NCI-H1417 treated with DMSO at 0.1 percent for 48 hours (cell line): ENCODE data around the gene SIAH2.

Source experiments
- DNase-seq: peaks from one replicate; lab custom pipeline; 2025; lab: John Stamatoyannopoulos, UW

The SIAH2 gene

DNA sequence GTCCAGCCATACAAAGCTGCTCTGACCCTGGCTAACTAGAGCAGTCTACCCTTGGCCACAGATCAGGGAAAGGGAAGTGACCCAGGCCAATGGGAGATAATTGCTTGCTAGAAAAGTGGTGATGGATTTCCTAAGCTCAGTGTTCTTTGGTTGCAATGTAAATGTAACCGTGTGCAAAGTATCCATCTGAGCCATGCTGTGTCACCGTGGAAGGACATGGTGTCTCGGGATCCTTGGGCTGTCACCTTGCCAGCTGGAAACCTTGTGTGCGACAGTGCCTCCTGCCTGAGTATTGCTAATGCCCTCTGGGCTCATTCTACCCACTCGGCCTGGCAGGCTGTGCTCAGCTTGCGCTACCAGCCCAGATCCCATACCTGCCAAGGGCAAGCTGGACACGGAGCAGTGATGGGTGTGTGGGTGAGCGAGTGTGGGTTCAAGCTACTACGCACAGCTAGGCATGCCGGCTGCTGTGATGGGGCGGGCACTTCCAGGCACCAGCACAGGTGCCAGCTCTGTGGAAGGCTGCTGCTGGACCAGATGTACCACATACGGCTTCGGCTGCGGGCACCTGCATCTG is 10.7 kb upstream of the SIAH2 start:
- no peak for DNase-seq

DNA sequence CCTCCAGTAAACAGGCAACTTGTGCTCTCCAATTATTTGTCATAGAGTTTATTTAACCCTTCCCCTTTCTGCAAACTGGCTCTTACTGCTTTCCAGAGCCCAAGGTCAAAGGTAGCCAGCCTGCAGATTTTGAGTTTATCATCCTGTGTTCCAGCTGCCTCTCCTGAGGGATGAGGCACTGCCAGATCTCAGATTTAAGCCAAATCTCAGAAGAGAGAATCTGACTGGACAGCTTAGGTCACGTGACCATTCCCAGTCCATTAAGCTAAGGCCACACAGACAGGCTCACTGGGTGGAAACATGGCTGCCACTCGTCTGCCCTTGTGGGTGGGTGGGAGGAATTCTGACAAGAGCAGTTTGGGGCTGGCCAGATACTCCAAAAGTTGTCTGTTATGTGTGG is 8.6 kb upstream of the SIAH2 start:
- DNase-seq, result no peak

- DNase-seq, result no peak
Observed at GRCh38 chr3:150770681-150771080, 7.7 kb upstream of the SIAH2 start.

DNA sequence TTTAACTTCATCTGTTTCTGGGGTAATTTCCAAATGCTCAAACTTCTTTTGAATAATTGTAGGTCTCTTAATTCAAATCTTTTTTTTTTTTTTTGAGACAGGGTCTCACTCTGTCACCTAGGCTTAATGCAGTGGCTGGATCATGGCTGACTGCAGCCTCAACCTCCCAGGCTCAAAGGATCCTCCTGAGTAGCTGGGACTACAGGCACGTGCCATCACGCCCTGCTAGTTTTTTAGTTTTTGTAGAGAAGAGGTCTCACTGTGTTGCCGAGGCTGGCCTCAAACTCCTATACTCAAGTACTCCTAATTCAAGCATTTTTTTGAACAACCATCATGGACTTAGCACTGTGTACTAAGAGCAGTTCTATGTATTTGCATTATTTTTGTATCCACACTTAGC is 3.8 kb upstream of the SIAH2 start:
- DNase-seq, result no peak

- no peak for DNase-seq
Observed at GRCh38 chr3:150765949-150766720, 3.2 kb upstream of the SIAH2 start.

GRCh38 chr3:150764967-150765366 is 2.0 kb upstream of the SIAH2 start:
- DNase-seq, result no peak

DNA sequence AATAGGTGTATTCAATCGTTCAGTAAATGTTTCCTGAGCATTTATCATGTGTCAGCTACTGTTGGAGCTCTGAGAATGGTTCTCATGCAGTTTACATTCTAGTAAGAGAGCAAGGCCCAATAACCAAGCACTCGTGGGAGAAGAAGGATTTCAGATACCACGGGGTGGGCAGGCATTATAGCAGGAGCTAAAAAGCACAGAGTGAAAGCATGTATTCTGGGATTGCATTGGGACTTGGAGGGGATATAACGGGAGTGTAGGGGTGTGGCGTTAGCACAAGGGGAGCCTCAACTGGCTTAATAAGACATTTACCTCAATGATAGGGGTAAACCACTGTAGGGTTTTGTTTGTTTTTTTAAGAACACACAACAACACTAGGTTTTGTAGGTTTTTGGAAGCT is 1.6 kb upstream of the SIAH2 start:
- no peak for DNase-seq

- peak; percentile 81 for DNase-seq
Observed at GRCh38 chr3:150763841-150764483, 993 bp upstream of the SIAH2 start.

DNA sequence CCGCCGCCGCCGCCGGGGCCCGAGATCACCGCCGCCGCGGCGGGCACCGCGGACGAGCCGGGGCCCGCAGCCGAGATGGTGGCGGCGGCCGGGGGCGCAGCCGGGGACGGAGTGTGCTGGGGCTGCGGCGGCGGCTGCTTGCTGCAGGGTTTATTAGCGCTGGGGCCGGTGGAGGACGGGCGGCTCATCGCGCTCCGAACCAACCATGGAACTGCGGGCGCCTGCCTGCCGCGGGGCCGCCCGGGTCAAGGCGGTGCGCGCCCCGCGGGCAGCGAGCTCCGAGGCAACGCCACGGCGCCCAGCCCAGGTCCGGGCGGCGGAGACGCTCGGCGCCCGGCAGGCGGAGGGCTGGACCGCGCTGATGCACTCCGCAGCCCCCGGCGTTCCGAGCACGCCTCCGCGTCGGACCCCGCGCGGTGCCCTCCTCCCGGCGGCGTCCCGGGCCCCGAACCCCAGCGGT is 277 bp downstream of the SIAH2 start:
- DNase-seq, result no peak

DNA sequence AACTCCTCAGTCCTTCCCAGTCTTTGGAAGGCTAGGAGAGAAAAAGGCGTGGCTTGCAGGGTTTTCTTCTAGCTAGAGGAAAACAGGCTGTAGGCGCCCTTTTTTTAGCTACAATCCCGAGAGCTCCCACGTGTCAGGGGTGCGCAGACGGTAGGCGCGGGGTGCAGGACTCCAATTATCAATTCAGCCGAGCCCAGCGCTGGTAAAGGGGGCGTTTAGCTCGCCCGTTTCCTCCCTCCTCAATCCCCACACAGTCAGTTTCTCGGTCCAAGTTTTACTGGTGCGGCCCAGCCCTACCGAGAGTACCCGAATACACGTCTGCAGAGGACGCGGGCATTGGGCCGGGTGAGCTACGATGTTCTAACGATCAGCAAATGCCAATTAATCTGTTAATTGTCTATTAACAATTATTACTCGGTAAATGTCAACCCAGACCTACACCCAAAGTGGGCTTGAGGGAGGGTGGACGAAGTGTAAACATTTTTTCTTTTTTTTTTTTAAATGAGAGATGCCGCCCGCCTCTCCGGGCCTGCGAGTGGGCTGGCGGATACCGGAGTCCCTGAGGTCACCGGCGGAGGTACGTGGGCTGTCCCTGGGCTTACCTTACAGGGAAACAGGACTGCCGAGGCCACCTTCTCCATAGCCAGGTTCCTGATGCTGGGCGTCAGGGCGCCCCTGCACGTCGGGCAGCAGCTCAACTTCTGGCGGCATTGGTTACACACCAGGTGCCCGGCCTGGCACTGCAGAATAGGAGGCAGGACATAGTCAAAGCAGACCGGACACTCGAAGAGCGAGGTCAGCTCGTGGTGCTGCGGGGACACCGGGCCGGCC is 923 bp downstream of the SIAH2 start:
- DNase-seq, result peak; percentile 7

GRCh38 chr3:150760431-150761200 is 2.4 kb downstream of the SIAH2 start:
- no peak for DNase-seq

- no peak for DNase-seq
Observed at GRCh38 chr3:150759947-150760346, 3.0 kb downstream of the SIAH2 start.

DNA sequence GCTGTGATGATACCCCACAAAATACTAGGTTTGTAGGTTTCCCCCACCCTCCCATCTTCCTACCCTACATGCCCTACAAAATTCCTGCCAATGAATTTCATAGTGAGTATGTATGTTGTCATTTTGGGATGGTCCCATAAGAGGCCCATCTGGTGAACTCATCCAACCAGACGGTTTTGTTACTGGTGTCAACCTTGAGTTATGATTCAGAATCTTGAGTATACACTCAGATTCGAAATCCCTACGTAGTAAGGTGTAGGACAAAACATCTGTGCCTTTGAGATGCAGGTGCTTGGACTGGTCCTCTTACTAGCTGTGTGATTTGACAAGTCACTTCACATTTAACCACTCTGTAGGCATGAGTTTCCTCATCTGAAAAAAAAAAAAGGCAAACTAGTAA is 3.6 kb downstream of the SIAH2 start:
- DNase-seq, result no peak

GRCh38 chr3:150757768-150758167 is 5.2 kb downstream of the SIAH2 start:
- DNase-seq, result no peak

- DNase-seq, result no peak
Observed at GRCh38 chr3:150757364-150757763, 5.6 kb downstream of the SIAH2 start.

- DNase-seq, result no peak
Observed at GRCh38 chr3:150756491-150757059, 6.4 kb downstream of the SIAH2 start.

DNA sequence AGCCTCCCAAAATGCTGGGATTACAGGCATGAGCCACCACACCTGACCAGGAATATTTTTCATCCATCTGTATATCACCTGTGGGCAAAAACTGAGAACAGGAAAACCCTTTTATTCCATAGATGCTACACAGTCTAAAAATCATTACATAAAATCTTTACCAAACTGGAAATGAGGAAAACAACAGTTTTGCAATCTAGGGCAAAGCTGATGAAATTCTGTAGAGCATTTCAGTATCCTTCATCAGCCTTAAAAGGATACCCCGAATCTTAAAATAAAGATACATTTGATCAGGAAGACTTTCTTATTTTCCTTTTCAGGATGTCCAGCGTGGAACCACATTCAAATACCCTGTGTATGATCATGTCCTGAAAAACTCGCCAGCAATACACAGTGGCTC is 7.1 kb downstream of the SIAH2 start:
- no peak for DNase-seq

DNA sequence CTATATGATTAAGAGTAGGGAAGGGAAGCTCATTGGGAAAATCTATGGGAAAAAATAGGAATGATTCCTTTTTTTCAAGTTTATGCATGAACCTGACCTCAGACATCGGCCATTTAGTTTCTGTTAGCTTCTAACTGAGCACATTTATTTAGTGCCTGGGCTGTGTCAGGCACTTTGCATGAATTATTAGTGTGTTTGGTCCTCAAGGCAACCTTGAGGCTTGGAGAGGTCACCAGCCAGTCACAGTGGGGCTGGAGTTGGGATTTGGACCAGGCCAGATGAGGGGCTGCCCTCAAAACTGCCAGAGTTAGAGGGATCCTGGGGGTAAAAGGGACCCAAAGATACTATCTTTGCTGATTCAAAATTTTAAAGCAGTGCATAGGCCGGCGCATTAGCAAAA is 8.1 kb downstream of the SIAH2 start:
- DNase-seq, result no peak

DNA sequence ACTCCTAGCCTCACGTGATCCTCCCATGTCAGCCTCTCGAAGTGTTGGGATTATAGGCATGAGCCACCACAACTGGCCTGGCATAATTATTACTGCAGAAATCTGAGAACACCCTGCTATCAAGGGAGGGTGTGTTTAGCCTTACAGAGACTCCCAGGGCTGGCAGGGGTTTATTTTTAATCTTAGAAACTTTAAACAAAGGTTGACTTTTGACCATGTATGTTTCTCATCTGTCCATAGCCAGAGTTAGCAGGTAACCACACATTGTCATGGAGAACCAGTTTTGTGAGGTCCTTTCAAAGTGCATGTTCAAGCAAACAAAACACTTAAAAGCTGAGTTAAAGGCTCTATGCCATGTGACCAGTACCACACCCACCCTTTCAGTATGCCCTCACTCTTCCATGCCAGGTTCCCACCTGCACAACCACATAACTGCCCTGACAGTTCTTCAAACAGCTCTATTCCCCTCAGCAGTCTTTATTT is 11.1 kb downstream of the SIAH2 start:
- peak; percentile 33 for DNase-seq

DNA sequence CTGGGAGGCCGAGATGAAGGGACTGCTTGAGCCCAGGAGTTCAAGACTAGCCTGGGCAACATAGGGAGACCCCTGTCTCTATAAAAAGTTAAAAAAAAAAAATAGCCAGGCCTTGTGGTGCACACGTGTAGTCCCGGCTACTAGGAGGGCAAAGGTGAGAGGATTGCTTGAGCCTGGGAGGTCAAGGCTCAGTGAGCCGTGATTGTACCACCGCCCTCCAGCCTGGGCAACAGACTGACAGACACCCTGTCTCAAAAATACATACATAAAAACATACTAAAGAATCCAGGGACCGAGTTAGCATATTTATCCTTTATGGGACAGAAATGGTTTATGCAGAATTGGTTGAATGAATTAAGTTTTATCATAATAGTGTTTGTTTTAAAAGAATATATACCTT is 13.7 kb downstream of the SIAH2 start:
- DNase-seq, result no peak

- DNase-seq, result no peak
Observed at GRCh38 chr3:150748684-150749047, 14.3 kb downstream of the SIAH2 start.
